HL-60 (cell line): Measurements from ENCODE around the gene CELA2B.
"Not testable (repeated sequence)": the region's sequence is repeated elsewhere in the genome, so short reads cannot be mapped to it uniquely, and the experiment has no call there.

ENCODE experiments used
- DNase-seq, 2 experiments: peaks; one replicate each; pipeline ENCODE4 v3.0.0-alpha.2; 2010 to 2020; ENCODE audit warnings: low read depth in 1 of 2, low spot score in 1 of 2
- H3K27ac ChIP-seq: fragments of 250-450 bp; sonication (Bioruptor Pico); replicated peaks from 2 replicates; pipeline ENCODE4 v1.5.1; 2020; ENCODE audit warnings: mild to moderate bottlenecking, moderate library complexity
- H3K27me3 ChIP-seq: fragments of 250-450 bp; sonication (Bioruptor Pico); 2 replicates; pipeline ENCODE4 v1.5.1; 2021; ENCODE audit warnings: mild to moderate bottlenecking, moderate library complexity; ENCODE audit not compliant: insufficient read depth, poor library complexity, severe bottlenecking
- H3K4me3 ChIP-seq: replicated peaks from 2 replicates; pipeline ENCODE4 v1.5.1; 2011; ENCODE audit warnings: mild to moderate bottlenecking, control low read depth, low read length; ENCODE audit not compliant: insufficient read depth
- CTCF ChIP-seq: IDR thresholded peaks from one replicate; pipeline ENCODE4 v1.5.1; 2011; ENCODE audit warnings: low read length, control low read depth, inconsistent platforms; ENCODE audit not compliant: insufficient read depth
- GABPA ChIP-seq: IDR thresholded peaks from 2 replicates; pipeline ENCODE4 v1.6.1; 2012; ENCODE audit warnings: low read depth
- POLR2AphosphoS5 ChIP-seq: IDR thresholded peaks from 2 replicates; pipeline ENCODE4 v1.6.1; 2012; ENCODE audit warnings: low read depth
- REST ChIP-seq: IDR thresholded peaks from 2 replicates; pipeline ENCODE4 v1.6.1; 2012; ENCODE audit warnings: low read depth; ENCODE audit not compliant: insufficient replicate concordance
- SPI1 ChIP-seq: IDR thresholded peaks from 2 replicates; pipeline ENCODE4 v1.6.1; 2012; ENCODE audit warnings: low read depth, mild to moderate bottlenecking, borderline replicate concordance

Gene CELA2B

GRCh38 chr1:15463926-15464322 lies 12.0 kb upstream of the CELA2B start:
- not testable (repeated sequence) for H3K4me3 ChIP-seq, H3K27ac ChIP-seq, DNase-seq, H3K27me3 ChIP-seq

- peak; percentile 74 for TF ChIP-seq SPI1
- no peak for TF ChIP-seq REST
- Histone ChIP-seq H3K27ac (no peak overlapping the region), H3K27me3 (no peaks in the 10 kb centered on the region), H3K4me3 (no peak overlapping the region)
- peak; percentile 37 to 49 for DNase-seq
Observed at GRCh38 chr1:15465674-15466073, 10.2 kb upstream of the CELA2B start.

GRCh38 chr1:15466955-15467625 lies 8.8 kb upstream of the CELA2B start:
- not testable (repeated sequence) for H3K27me3 ChIP-seq, H3K27ac ChIP-seq, H3K4me3 ChIP-seq, DNase-seq

- H3K4me3 ChIP-seq, result no peak overlapping the region
- H3K27ac ChIP-seq, result no peak overlapping the region
- no peak for DNase-seq
- no peaks in the 10 kb centered on the region for H3K27me3 ChIP-seq
- TF ChIP-seq REST (no peak), SPI1 (no peak), GABPA (no peak), POLR2AphosphoS5 (no peak), CTCF (no peak)
Observed at GRCh38 chr1:15468145-15468544, 7.8 kb upstream of the CELA2B start.

DNA sequence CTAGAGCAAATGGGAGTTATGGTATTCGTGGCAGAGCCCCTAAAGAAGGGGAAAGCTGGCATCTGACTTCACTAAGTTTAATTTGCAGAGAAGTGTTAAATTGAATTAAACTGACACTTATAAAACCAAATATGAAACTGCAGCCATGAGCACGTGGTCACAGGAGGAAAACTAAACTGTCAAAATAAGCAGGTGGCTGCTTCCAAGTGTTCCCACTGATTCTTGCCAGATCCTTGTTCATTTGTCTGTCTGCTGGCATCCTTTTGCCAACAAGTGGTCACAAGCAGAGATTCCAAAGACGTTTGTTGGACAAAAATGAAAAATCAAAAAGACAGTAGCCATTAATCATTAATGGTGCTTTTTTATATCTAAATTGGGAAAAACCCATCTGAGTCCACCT lies 6.5 kb upstream of the CELA2B start:
- no peak for TF ChIP-seq GABPA
- no peak for TF ChIP-seq REST
- no peak for TF ChIP-seq POLR2AphosphoS5
- no peak for TF ChIP-seq SPI1
- no peak for TF ChIP-seq CTCF
- no peak for DNase-seq
- no peaks in the 10 kb centered on the region for H3K27me3 ChIP-seq
- H3K4me3 ChIP-seq, result no peak overlapping the region
- no peak overlapping the region for H3K27ac ChIP-seq

- H3K27me3 ChIP-seq, H3K4me3 ChIP-seq, H3K27ac ChIP-seq, DNase-seq: not testable (repeated sequence)
Observed at GRCh38 chr1:15469821-15470448, 6.0 kb upstream of the CELA2B start.

- H3K4me3 ChIP-seq, H3K27ac ChIP-seq, DNase-seq, H3K27me3 ChIP-seq: not testable (repeated sequence)
Observed at GRCh38 chr1:15471067-15471466, 4.8 kb upstream of the CELA2B start.
